Nephron progenitor cell (in vitro differentiated cells): ENCODE data around the gene RNASEL.

ENCODE experiments used
- DNase-seq: peaks from one replicate; pipeline ENCODE4 v3.0.0; 2021
- H3K27ac Mint-ChIP-seq: 2 replicates; pipeline ENCODE4 v1.8.0; 2021; ENCODE audit warnings: mild to moderate bottlenecking, moderate library complexity, mixed read lengths
- H3K27me3 Mint-ChIP-seq: 2 replicates; pipeline ENCODE4 v1.8.0; 2021; ENCODE audit warnings: mild to moderate bottlenecking, low read depth, mixed read lengths; ENCODE audit not compliant: poor library complexity
- H3K36me3 Mint-ChIP-seq: 2 replicates; pipeline ENCODE4 v1.8.0; 2021; ENCODE audit warnings: low read depth, mixed read lengths
- H3K4me1 Mint-ChIP-seq: 2 replicates; pipeline ENCODE4 v1.8.0; 2021; ENCODE audit warnings: mixed read lengths
- H3K4me3 Mint-ChIP-seq: 2 replicates; pipeline ENCODE4 v1.8.0; 2021; ENCODE audit warnings: mild to moderate bottlenecking, moderate library complexity, mixed read lengths
- H3K9me3 Mint-ChIP-seq: 2 replicates; pipeline ENCODE4 v1.8.0; 2021; ENCODE audit warnings: mild to moderate bottlenecking, moderate library complexity, mixed read lengths
- CTCF ChIP-seq: fragments of 200-600 bp; sonication (generic); IDR thresholded peaks from 2 replicates; pipeline ENCODE4 v1.5.0; 2021; ENCODE audit warnings: antibody characterized with exemption

Gene RNASEL

GRCh38 chr1:182595641-182596240 lies 6.7 kb upstream of the RNASEL start:
- H3K4me1 Mint-ChIP-seq, result peaks cover 12% of the 10 kb centered on the region
- peaks cover 11% of the 10 kb centered on the region for H3K27me3 Mint-ChIP-seq
- H3K9me3 Mint-ChIP-seq, result no peaks in the 10 kb centered on the region
- peaks cover 5% of the 10 kb centered on the region for H3K36me3 Mint-ChIP-seq
- no peak overlapping the region for H3K27ac Mint-ChIP-seq
- peak; percentile 92 for TF ChIP-seq CTCF
- DNase-seq, result peak; percentile 80
- H3K4me3 Mint-ChIP-seq, result no peak overlapping the region

GRCh38 chr1:182589931-182590330 lies 875 bp upstream of the RNASEL start:
- H3K36me3 Mint-ChIP-seq, result peaks cover 12% of the 10 kb centered on the region
- TF ChIP-seq CTCF, result no peak
- peaks cover 7% of the 10 kb centered on the region for H3K27me3 Mint-ChIP-seq
- H3K27ac Mint-ChIP-seq, result no peak overlapping the region
- DNase-seq, result no peak
- H3K9me3 Mint-ChIP-seq, result peaks cover 9% of the 10 kb centered on the region
- peaks cover 29% of the 10 kb centered on the region for H3K4me1 Mint-ChIP-seq
- peak overlapping the region; percentile 28 for H3K4me3 Mint-ChIP-seq

- Mint-ChIP-seq H3K27ac (no peak overlapping the region), H3K4me1 (peaks cover 33% of the 10 kb centered on the region), H3K27me3 (peaks cover 7% of the 10 kb centered on the region), H3K9me3 (peaks cover 9% of the 10 kb centered on the region), H3K4me3 (peak overlapping the region; percentile 96), H3K36me3 (peaks cover 12% of the 10 kb centered on the region)
- TF ChIP-seq CTCF, result no peak
- DNase-seq, result no peak
Observed at GRCh38 chr1:182589520-182589919, 464 bp upstream of the RNASEL start.

- peaks cover 4% of the 10 kb centered on the region for H3K27me3 Mint-ChIP-seq
- H3K9me3 Mint-ChIP-seq, result peaks cover 9% of the 10 kb centered on the region
- TF ChIP-seq CTCF, result no peak
- DNase-seq, result no peak
- H3K4me3 Mint-ChIP-seq, result peak overlapping the region; percentile 96
- H3K27ac Mint-ChIP-seq, result no peak overlapping the region
- peaks cover 39% of the 10 kb centered on the region for H3K4me1 Mint-ChIP-seq
- H3K36me3 Mint-ChIP-seq, result peaks cover 26% of the 10 kb centered on the region
Observed at GRCh38 chr1:182587666-182588499, 1.2 kb downstream of the RNASEL start.

GRCh38 chr1:182587093-182587492 lies 2.0 kb downstream of the RNASEL start:
- Mint-ChIP-seq H3K9me3 (peaks cover 9% of the 10 kb centered on the region), H3K27me3 (peaks cover 4% of the 10 kb centered on the region), H3K27ac (no peak overlapping the region), H3K36me3 (peaks cover 33% of the 10 kb centered on the region), H3K4me1 (peaks cover 44% of the 10 kb centered on the region), H3K4me3 (no peak overlapping the region)
- no peak for DNase-seq
- no peak for TF ChIP-seq CTCF

- Mint-ChIP-seq H3K36me3 (peaks cover 36% of the 10 kb centered on the region), H3K27ac (peak overlapping the region; percentile 61), H3K4me1 (peaks cover 42% of the 10 kb centered on the region), H3K4me3 (no peak overlapping the region), H3K27me3 (peaks cover 4% of the 10 kb centered on the region), H3K9me3 (peaks cover 9% of the 10 kb centered on the region)
- no peak for DNase-seq
- no peak for TF ChIP-seq CTCF
Observed at GRCh38 chr1:182586380-182586779, 2.7 kb downstream of the RNASEL start.
